HG03469 (cell line): Measurements from ENCODE around the gene TLNRD1.

Source experiments
- ATAC-seq: cut with Tn5 transposase; IDR thresholded peaks from one replicate; pipeline ENCODE4 v1.9.1; 2021; ENCODE audit warnings: mild to moderate bottlenecking, moderate library complexity, moderate number of reproducible peaks; ENCODE audit not compliant: unreplicated experiment

TLNRD1 gene

DNA sequence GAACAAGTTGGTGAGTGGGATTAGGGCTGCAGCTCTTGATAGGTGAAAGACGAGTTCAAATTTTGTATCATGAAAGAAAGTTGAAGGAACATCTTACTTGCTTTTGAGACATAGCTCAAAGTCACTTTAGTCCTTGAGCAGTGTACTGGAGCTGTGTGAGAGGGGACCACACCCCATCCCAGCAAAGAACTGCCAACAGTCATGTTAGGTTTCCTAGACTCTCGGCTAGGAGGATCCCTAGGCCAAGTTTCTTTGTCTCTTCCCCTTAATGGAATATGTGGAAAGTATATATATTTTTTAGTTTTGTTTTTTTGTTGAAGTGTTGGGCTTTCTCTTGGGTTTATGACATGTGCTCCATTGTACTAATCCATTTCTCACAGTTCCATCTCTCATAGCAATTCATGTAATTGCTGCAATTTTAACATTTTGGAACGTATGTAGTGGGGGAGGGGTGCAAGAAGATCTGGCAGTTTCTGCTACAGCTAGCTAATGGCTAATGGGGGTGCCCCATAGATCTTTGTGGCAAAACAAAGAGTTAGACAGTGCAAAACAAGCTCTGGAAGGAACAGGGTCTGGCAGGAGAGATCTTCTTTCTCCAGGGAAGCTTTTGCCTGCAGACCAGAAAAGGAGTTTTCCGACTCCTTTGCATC lies 25.1 kb downstream of the TLNRD1 start:
- no peak for ATAC-seq

DNA sequence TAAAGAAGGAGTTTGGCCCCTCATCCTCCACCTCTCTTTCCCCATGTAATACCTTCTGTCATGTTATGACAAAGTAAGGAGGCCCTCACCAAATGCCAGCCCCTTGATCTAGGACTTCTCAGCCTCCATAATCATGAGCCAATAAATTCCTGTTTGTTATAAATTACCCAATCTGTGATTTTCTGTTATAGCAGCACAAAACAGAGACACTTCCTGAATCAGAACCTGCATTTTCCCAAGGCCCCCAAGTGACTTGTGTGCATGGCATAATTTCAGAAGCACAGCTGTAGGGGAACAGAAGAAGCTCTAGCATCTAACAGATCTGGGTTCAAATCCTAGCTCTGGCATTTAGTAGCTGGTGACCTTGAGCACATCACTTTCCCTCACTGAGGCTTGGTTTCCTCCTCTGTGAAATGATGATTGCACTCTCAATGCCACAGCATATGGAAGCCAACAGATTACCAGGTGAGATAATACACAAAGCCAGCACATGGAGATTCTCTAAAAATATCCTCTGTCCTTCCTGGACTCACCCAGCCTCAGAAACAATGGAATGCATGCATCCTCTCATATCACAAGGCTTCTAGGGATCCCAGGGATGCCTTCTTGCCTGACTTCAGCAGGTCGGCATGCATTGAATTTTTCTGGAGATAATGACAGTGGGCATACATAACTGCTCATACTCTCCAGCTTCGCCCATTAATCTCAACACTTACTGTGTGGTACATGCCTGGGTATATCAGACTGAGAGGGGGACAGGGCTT lies 26.3 kb downstream of the TLNRD1 start:
- ATAC-seq: no peak

DNA sequence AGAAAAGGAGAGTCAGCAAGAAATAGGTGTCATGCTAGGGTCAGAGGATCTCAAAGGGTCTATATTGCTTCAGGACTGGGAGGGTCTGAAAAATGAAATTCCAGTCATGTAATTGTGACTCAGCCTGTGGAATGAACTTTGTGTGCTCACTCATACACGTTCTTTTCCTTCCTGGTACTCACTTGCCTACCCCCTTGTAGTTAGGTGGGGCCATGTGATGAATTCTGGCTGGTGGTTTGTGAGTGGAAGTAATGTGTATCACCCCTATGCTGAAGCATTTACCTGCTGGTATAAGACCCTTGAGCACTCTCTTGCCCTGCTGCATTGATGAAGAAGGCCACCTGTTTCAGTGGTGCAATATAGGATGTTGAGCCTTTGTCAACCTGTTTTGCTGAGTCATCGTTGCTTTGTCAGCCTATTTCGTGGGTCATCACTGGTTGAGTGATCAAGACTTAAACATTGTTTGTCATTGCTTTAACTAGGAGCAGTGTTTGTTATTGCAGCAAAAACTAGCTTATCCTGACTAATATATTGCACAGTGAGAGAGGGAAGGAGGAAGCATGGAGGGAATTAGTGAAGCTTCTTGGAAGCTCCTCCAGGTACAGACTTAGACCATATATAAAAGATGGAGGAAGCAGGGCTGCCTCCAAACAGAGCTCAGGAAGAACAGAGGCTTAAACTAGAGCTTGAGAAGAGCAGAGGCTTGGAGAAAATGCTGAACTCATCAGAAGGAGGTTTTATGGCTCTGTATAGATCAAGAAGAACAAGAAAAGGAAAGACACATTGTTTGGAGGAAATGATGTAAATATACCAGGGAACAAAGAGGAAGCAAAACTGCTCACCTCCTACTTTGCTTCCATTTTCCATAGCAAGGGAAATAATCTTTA lies 28.9 kb downstream of the TLNRD1 start:
- ATAC-seq: no peak

DNA sequence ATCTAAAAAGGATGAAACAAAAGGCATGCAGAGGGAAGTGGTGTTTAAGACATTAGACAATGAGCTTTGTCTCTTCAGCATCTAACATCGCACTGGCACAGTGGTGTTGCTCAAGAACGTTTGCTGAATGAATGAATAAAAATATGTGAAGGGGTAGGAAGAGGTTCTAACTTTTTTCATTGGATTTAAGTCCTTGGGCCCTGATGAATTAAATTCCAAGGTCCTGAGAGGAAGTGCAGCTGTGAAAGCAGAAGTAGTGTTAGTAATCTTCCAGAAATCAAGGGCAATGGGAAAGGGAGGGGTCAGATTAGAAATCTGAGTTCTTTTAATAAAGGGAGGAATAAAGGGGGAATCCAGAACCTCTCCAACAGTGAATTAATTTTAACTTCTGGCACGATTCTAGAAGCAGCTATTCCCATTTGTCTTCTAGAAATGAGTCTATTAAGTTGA lies 29.6 kb downstream of the TLNRD1 start:
- no peak for ATAC-seq

DNA sequence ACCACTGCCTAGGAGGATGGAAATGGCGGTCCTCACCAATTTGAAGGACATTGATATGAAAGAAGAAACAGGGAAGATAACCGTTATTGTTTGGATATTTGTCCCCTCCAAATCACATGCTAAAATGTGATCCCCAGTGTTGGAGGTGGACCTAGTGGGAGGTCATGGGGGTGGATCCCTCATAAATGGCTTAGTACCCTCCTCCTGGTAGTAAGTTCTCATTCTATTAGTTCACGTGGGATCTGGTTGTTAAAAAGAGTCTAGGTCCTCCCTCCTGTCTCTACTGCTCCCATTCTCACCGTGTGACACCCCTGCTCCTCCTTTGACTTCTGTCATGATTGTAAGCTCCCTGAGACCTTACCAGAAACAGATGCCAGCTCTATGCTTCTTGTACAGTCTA lies 30.5 kb downstream of the TLNRD1 start:
- ATAC-seq: no peak

DNA sequence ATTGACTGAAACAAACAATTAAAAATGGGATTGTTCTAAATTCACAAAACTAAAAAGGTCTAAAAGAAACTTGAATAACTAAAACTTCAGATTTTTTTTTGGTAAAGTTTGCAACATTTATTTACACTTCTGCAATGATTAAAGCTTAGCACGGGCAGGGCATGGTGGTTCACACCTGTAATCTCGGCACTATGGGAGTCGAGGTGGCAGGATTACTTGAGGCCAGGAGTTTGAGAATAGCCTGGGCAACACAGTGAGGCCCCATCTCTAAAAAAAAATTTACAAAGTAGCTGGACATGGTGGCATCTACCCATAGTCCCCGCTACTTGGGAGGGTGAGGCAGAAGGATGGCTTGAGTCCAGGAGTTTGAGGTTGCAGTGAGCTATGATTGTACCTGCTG lies 31.6 kb downstream of the TLNRD1 start:
- no peak for ATAC-seq

DNA sequence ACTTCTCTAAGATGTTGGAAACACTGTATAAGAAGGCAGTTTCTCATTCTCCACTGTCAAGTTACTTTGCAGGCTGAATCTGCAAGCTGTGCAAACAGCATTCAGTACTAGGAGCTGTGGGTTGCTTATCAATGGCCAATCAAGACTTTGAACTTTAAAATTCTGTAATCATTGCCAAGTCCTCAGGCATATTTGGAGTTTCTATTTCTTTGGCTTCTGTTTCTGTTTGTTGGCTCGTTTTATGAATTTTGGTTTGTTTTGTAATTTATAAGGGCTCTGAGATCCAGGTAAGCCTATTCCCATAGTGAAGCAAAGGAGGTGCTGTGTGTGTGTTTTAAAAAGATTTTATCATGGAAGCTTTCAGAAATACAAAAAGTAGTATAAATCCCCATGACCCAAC lies 32.1 kb downstream of the TLNRD1 start:
- no peak for ATAC-seq

DNA sequence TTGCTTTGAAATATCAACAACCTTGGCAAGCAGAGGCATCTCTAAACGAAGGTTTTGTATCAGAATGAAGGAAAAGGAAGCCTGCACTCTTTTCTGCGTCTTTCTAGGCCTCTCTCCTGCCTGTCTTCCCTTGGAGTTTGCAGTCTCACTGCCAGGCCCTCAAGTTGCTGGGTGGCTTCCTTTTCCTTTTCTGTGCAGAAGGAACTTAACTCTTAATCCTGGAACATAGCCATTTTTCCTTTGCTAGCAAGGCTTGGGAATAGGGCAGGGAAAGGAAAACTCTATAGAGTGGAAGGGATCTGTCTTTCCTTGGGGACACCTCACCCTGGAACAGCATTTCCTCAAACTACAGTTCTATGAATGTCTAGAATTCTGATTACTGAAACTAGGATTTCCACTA lies 32.8 kb downstream of the TLNRD1 start:
- ATAC-seq: no peak

DNA sequence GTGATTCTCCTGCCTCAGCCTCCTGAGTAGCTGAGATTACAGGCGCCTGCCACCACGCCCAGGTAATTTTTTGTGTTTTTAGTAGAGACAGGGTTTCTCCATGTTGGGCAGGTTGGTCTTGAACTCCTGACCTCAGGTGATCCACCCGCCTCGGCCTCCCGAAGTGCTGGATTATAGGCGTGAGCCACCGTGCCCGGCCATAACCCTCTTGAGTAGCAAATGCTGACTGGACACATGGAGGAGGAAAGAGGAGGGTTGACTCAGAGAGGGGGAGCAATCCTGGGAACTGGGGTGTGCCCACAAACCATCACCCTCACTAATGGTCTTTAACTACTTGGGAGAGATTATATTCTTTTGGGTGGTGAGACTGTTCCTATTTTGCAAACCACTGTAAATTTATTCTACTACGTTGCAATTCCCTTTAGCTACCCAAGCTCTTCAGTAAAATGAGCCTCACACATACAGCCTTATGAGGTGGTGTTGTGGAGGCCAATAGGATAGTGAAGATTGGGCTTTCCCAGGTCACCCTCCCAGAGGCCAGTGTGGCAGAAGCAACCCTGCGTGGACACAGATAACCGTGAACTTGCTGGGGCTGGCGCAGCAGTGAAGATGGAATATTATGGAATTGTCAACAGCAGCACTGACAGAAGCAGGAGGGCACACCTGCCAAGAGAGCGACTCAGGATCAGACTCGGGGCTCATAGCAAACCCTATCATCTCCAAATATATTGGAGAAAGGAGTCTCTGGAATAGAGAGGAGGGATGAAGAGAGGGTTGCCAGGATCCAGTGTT lies 37.4 kb downstream of the TLNRD1 start:
- no peak for ATAC-seq

DNA sequence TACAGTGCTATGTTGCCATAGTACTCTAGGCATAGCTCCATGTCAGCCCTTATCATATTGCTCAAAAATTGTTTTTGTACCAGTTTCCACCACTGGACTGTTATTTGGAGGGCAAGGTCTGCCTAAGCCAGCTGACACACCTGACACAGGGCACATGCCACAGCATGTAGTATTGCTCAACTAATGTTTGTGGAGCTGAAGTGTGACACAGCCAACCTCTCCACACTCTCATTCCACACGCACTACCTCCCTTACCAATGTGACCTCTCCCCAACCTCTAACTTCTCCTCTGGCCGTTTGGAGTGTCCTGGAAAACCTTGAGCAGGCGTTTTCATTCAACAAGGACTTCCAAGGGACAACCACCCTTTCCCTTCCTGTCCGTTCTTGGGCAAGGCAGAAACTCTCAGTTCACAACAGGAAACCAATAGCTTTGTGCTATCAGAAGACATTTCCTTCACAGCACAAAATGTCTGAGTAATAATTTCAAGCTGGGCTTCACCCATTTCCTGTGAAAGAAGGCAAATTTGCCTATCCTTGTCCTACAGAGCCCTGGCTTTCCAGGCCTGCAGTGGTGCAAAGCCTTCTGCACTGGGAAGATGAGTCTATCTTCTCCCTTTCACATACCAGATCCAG lies 38.4 kb downstream of the TLNRD1 start:
- ATAC-seq: no peak

DNA sequence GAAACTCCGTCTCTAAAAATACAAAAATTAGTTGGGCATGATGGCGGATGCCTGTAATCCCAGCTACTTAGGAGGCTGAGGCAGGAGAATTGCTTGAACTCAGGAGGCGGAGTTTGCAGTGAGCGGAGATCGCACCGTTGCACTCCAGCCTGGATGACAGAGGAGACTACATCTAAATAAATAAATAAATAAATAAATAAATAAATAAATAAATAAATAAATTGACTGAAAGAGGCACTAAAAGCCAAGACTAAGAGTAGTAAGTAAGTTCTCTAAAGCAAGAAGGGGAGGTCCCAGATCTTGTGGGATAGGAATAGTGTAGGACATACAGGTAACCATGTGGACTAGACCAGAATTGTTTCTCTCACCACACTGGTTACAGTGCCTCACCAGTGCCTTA lies 40.0 kb downstream of the TLNRD1 start:
- ATAC-seq: no peak

DNA sequence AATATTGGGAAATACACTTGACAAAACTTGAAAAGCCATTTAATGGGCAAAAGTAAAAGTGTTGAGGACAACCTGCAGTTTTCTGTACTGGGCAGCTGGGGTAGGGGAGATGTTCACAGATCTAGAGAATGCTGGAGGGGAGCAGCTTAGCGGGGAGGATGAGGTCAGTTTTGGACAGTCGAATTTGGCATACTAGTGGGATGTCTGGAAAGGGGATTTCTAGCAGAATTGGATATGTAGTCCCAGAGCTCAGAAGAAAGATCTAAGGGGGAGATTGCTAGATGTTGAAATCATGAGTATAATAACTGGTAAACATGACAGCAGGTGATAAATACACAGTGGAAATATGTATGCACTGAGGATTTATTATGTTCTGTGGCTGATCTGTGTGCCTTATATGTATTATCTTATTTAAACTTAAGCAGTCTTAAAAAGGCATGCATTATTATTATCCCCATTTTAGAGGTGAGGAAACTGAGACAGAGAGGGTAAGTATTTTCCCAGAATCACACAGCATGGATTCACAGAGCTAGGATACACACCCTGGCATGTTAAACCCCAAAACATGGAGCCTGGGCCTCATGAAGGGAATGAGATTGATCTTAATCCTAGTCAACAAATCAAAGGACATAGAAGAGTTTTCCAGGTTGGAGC lies 42.7 kb downstream of the TLNRD1 start:
- no peak for ATAC-seq

DNA sequence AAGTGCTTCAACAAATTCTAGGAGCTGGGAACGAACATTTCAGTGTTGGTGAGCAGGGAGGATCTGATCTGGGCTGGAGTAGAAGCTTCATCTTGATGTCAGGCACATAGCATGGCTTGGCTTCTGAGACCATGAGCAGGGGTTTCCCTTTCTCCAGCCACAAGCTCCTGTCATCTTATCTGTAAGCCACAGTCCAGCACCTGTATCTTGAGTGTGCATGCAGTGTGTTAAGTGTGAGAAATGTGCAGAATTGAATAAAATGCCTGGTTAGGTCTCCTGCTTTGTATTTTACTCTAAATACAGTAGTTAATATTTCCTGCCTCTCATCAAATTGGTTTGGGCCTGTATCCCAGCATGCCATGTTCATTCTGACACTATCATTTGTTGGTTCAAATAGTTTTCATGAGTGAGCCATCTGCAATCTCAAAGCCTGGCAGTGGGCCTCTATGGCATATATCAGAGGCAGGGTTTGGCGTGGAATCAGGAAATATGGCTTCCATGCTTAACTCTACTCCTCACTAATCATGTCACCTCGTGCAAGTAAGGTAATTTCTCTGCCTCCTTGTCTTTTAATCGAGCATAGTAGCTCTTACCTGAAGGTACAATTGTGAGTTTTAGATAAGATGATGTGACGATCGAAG lies 43.3 kb downstream of the TLNRD1 start:
- no peak for ATAC-seq

DNA sequence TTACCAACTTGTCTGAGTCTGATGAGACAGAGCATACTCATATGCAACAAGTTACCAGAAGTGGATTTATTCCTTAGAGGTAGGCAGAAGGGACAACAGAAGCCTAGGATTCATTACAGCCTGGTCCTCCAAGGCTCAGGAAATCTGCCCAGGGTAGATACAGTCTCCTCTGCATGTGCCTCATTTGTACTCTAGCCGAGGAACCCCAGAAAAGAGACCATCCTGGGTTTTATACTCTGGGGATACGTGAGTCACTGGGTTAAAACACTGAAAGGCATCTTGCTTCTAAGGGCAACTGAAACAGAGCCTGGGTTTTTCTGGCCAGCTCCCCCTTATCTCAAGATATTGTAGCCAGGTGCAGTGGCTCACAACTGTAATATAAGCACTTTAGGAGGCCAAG lies 45.6 kb downstream of the TLNRD1 start:
- ATAC-seq: no peak

DNA sequence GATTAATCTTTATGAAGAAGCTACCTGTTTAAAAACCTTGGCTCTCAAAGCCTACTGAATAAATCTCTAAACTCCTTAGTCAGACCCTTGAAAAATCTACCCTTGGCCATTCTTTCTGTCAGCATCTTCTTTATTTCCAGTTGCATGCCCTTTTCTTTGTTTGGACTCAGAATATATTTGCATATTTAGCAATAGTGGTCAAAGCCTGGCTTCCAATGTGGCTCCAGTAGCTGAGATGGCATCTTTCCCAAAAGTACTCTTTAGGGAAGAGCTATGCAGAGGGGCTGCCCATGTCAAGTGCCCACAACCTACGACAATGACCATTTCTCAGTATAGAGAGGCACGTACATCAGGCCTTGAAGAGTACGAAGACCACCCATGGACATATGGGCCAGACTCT lies 47.2 kb downstream of the TLNRD1 start:
- ATAC-seq: no peak

DNA sequence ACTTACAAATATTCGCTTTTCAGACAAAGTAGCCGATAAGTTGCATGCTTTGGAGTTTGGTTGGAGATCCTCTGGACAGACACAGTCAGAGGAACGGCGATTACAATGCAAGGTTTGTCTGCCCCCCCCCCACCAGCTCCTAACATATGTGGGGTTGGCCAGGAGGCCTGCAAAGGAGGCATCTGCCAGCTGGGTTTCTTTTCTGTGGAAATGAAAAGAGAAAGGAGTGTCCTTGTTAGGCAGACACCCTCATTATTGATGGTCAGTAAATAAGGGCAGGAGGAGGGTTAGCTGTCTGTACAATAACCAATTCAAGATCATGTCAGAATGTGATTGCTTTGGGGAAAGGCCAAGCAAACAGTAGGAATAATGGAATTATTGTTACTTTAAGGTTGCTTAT lies 49.1 kb downstream of the TLNRD1 start:
- ATAC-seq: no peak

DNA sequence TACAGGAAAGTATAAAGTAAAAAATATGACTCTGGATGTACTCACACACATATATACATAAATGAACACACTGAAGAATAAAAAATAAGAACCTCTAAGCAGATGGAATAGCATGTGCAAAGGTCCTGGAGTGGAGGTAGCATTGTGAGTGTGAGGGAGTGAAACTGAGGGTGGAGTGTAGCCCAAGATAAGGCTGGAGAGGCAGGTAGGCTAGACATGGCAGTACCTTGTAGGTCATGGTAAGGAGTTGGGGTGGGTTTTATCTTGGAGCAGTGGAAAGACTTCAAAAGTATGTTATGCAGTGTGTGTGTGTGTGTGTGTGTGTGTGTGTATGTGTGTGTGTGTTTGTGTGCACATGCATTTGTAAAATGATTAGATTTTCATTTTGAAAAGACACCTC lies 49.5 kb downstream of the TLNRD1 start:
- ATAC-seq: no peak

DNA sequence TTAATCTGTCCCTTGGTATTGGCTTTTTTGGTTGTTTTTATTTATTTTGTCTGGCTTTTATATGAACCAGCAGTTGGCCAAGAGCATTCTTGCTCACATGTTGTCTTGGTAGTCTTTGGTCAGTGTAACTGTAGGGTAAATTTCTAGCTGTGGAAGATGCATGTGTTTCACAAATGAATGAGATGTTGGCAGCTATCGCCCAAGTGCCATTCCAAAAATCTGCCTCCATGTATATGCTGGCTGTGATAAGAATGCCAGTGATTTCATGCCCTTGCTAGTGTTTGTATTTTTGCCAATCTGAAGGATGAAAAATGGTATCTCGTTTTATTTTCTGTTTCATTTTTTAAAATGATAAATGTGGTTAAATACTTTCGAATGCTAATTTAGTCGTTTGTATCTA lies 50.1 kb downstream of the TLNRD1 start:
- ATAC-seq: no peak

DNA sequence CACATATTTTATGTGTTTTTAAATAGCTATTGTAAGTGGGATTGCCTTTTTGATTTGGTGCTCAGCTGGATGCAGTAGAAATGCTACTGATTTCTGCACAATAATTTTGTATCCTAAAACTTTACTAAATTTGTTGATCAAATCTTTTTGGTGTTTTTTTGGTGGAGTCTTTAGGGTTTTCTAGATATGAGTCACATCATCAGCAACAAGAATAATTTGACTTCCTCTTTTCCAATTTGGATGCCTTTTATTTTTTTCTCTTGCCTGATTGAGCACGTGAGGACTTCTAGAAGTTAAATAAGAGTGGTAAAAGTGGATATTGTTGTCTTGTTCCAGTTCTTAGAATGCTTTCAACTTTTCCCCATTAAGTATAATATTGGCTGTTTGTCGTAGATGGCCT lies 51.3 kb downstream of the TLNRD1 start:
- no peak for ATAC-seq
